HEK293 (cell line): ENCODE data around the gene TMEM17.

Experiments
- ATF2 ChIP-seq: fragments of 450-650 bp; formaldehyde crosslinking; IDR thresholded peaks from 2 replicates; pipeline ENCODE4 v1.5.1; 2016; ENCODE audit warnings: missing biosample characterization, missing genetic modification characterization, low read depth
- CTCF ChIP-seq: fragments of 450-650 bp; formaldehyde crosslinking; IDR thresholded peaks from 2 replicates; pipeline ENCODE4 v1.5.1; 2016; ENCODE audit warnings: missing biosample characterization, missing genetic modification characterization
- HOXA7 ChIP-seq: sonication (generic); formaldehyde crosslinking; IDR thresholded peaks from 2 replicates; pipeline ENCODE4 v1.8.1; 2022; ENCODE audit warnings: missing genetic modification reagents, borderline replicate concordance
- IKZF3 ChIP-seq: fragments of 450-650 bp; IDR thresholded peaks from 2 replicates; pipeline ENCODE4 v1.5.0; 2018; ENCODE audit warnings: missing biosample characterization, mild to moderate bottlenecking, missing genetic modification characterization, moderate library complexity
- MYNN ChIP-seq: fragments of 450-650 bp; formaldehyde crosslinking; IDR thresholded peaks from 2 replicates; pipeline ENCODE4 v1.5.1; 2016; ENCODE audit warnings: missing biosample characterization, missing genetic modification characterization, borderline replicate concordance
- PATZ1 ChIP-seq: fragments of 450-650 bp; formaldehyde crosslinking; IDR thresholded peaks from 2 replicates; pipeline ENCODE4 v1.5.1; 2016; ENCODE audit warnings: missing biosample characterization, missing genetic modification characterization
- REST ChIP-seq: fragments of 450-650 bp; formaldehyde crosslinking; IDR thresholded peaks from 2 replicates; pipeline ENCODE4 v1.5.1; 2016; ENCODE audit warnings: missing biosample characterization, missing genetic modification characterization
- ZBTB8A ChIP-seq: fragments of 450-650 bp; formaldehyde crosslinking; IDR thresholded peaks from 2 replicates; pipeline ENCODE4 v1.5.1; 2016; ENCODE audit warnings: missing biosample characterization, missing genetic modification characterization
- ZNF121 ChIP-seq: fragments of 450-650 bp; formaldehyde crosslinking; IDR thresholded peaks from 2 replicates; pipeline ENCODE4 v1.5.1; 2016; ENCODE audit warnings: missing biosample characterization, missing genetic modification characterization
- ZNF416 ChIP-seq: fragments of 450-650 bp; formaldehyde crosslinking; IDR thresholded peaks from 2 replicates; pipeline ENCODE4 v1.5.1; 2016; ENCODE audit warnings: missing biosample characterization, missing genetic modification characterization
- ZNF513 ChIP-seq: fragments of 450-650 bp; IDR thresholded peaks from 2 replicates; pipeline ENCODE4 v1.5.1; 2018; ENCODE audit warnings: missing biosample characterization, missing genetic modification characterization
- ZNF529 ChIP-seq: fragments of 450-650 bp; formaldehyde crosslinking; IDR thresholded peaks from 2 replicates; pipeline ENCODE4 v1.5.1; 2017; ENCODE audit warnings: missing genetic modification characterization, missing biosample characterization; ENCODE audit not compliant: insufficient replicate concordance

GRCh38 chr2:62529758-62530157 is 23.8 kb upstream of the TMEM17 start:
- no peak for TF ChIP-seq ATF2 (tag by site-specific recombination)
- no peak for TF ChIP-seq ZNF513 (tag by site-specific recombination)
- no peak for TF ChIP-seq CTCF
- TF ChIP-seq IKZF3 (tag by site-specific recombination): no peak
- TF ChIP-seq ZNF529 (tag by site-specific recombination): no peak
- no peak for TF ChIP-seq MYNN
- TF ChIP-seq HOXA7 (CRISPR knock-in tag): no peak
- no peak for TF ChIP-seq ZNF416 (tag by site-specific recombination)
- no peak for TF ChIP-seq ZBTB8A (tag by site-specific recombination)
- TF ChIP-seq REST (tag by site-specific recombination): no peak
- TF ChIP-seq PATZ1 (tag by site-specific recombination): no peak
- TF ChIP-seq ZNF121 (tag by site-specific recombination): no peak
